ENCODE measurements around the gene CLEC9A. TPM values are rescaled to one million over a fixed set of nuclear protein-coding genes. Genes with fewer than 3 reads are reported as not detected.

The CLEC9A gene
- polyA plus RNA-seq, 3 donors, result 0.07 to 0.59 TPM; not detected in 1

DNA sequence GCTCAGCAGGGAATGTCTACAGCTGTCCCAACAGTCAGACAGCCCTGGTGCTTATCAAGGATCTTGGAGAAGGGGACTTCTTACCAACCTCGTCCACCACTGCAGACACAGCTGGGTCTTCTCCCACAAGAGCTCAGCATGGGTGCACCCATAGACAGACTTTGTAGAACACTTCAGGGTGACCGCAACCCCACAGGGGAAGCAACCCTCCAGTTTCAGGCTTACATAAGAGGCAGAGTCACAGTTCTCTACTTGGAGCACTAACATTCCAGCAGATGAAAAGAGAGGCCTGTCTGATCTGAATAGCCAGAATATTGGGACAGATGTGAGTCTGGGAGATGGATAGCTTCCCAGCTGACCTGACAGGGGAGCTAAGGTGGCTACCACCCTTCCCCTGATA lies 71.8 kb downstream of the CLEC9A start:
- no peaks in the 10 kb centered on the region for H3K9me3 ChIP-seq (replicated peaks in 1 of 2; ENCODE audit: control insufficient read depth in 1 of 2, insufficient read depth in 1 of 2, low read length in 2 of 2)
- H3K4me3 Mint-ChIP-seq, result peak overlapping the region; percentile 31 to 65
- H3K9ac ChIP-seq (ENCODE audit: insufficient read depth, low read length, poor library complexity, severe bottlenecking), result no peak overlapping the region
- no peaks in the 10 kb centered on the region for H3K27me3 ChIP-seq (ENCODE audit: control insufficient read depth in 2 of 2, insufficient read depth in 2 of 2, low read length in 2 of 2)
- peak overlapping the region; percentile 38 to 70 for H3K27ac ChIP-seq (ENCODE audit: low read depth in 1 of 2, low read length in 2 of 2)
- DNase-seq, result peak; percentile 57 to 64 (median 59)
- peak overlapping the region; percentile 26 to 90 (median 77) for H3K27ac Mint-ChIP-seq
- intact Hi-C loops (cut with micrococcal nuclease), result no loop called here
- H4K20me1 ChIP-seq (ENCODE audit: insufficient read depth, low read length), result no peaks in the 10 kb centered on the region
- peak overlapping the region; percentile 31 for H3K4me2 ChIP-seq (replicated peaks; ENCODE audit: extremely low read depth, low read length, poor library complexity, severe bottlenecking)
- TF ChIP-seq CTCF (IDR thresholded peaks at IDR 0.05), result no peak
- H3K36me3 ChIP-seq (replicated peaks in 1 of 2; ENCODE audit: control insufficient read depth in 1 of 2, insufficient read depth in 2 of 2, low read length in 2 of 2), result peaks cover 0 to 6% of the 10 kb centered on the region in 2 donors
- H3K4me1 Mint-ChIP-seq, result peaks cover 41% of the 10 kb centered on the region
- peak overlapping the region; percentile 44 for H2AFZ ChIP-seq (ENCODE audit: insufficient read depth, low read depth, low read length, poor library complexity, severe bottlenecking)
- H3K4me3 ChIP-seq (replicated peaks in 1 of 3; ENCODE audit: low read depth in 2 of 3, low read length in 3 of 3), result peak overlapping the region in 1 of 3 experiments; percentile 19
- H3K79me2 ChIP-seq (ENCODE audit: insufficient read depth, low read length), result no peaks in the 10 kb centered on the region
- peaks cover 31 to 34% of the 10 kb centered on the region in 2 donors for H3K4me1 ChIP-seq (ENCODE audit: control insufficient read depth in 1 of 2, insufficient read depth in 2 of 2, low read length in 2 of 2)
- WGBS (ENCODE audit: insufficient coverage), result 0% methylated on average over 1 of the region's 2 CpGs
- peaks cover 5 to 17% (median 9%) of the 10 kb centered on the region in 7 donors for H3K9me3 Mint-ChIP-seq
- peaks cover 28% of the 10 kb centered on the region in 2 donors for H3K36me3 Mint-ChIP-seq
- H3K27me3 Mint-ChIP-seq (ENCODE audit: low read depth in 3 of 3), result peaks cover 1 to 3% (median 3%) of the 10 kb centered on the region in 3 donors

GRCh38 chr12:10110256-10110844 lies 79.9 kb downstream of the CLEC9A start:
- no peak overlapping the region for H3K4me2 ChIP-seq (replicated peaks; ENCODE audit: extremely low read depth, low read length, poor library complexity, severe bottlenecking)
- H3K27ac Mint-ChIP-seq, result peak overlapping the region in 1 of 7 donors; percentile 39
- H3K9me3 Mint-ChIP-seq, result peaks cover 14 to 21% (median 17%) of the 10 kb centered on the region in 7 donors
- no peaks in the 10 kb centered on the region for H4K20me1 ChIP-seq (ENCODE audit: insufficient read depth, low read length)
- H3K27me3 Mint-ChIP-seq (ENCODE audit: low read depth in 3 of 3), result peaks cover 1 to 4% (median 3%) of the 10 kb centered on the region in 3 donors
- H3K27me3 ChIP-seq (ENCODE audit: control insufficient read depth in 2 of 2, insufficient read depth in 2 of 2, low read length in 2 of 2), result no peaks in the 10 kb centered on the region
- no peak overlapping the region for H2AFZ ChIP-seq (ENCODE audit: insufficient read depth, low read depth, low read length, poor library complexity, severe bottlenecking)
- no peak overlapping the region for H3K4me3 Mint-ChIP-seq
- H3K4me1 ChIP-seq (ENCODE audit: control insufficient read depth in 1 of 2, insufficient read depth in 2 of 2, low read length in 2 of 2), result no peaks in the 10 kb centered on the region
- H3K9ac ChIP-seq (ENCODE audit: insufficient read depth, low read length, poor library complexity, severe bottlenecking), result no peak overlapping the region
- peaks cover 9 to 15% of the 10 kb centered on the region in 2 donors for H3K9me3 ChIP-seq (replicated peaks in 1 of 2; ENCODE audit: control insufficient read depth in 1 of 2, insufficient read depth in 1 of 2, low read length in 2 of 2)
- intact Hi-C loops (cut with micrococcal nuclease), result no loop called here
- no peak for TF ChIP-seq CTCF (IDR thresholded peaks at IDR 0.05)
- H3K36me3 ChIP-seq (replicated peaks in 1 of 2; ENCODE audit: control insufficient read depth in 1 of 2, insufficient read depth in 2 of 2, low read length in 2 of 2), result peaks cover 4 to 15% of the 10 kb centered on the region in 2 donors
- peaks cover 12% of the 10 kb centered on the region for H3K4me1 Mint-ChIP-seq
- WGBS (ENCODE audit: insufficient coverage), result 100% methylated on average over 1 of the region's 2 CpGs
- peaks cover 47 to 64% of the 10 kb centered on the region in 2 donors for H3K36me3 Mint-ChIP-seq
- H3K4me3 ChIP-seq (replicated peaks in 1 of 3; ENCODE audit: low read depth in 2 of 3, low read length in 3 of 3), result no peak overlapping the region
- H3K79me2 ChIP-seq (ENCODE audit: insufficient read depth, low read length), result no peaks in the 10 kb centered on the region
- DNase-seq, result no peak
- no peak overlapping the region for H3K27ac ChIP-seq (ENCODE audit: low read depth in 1 of 2, low read length in 2 of 2)
